HepG2 (cell line): ENCODE results near the gene C19orf47. TPM values are rescaled to one million over a fixed set of nuclear protein-coding genes. Genes with fewer than 3 reads are reported as not detected.

ENCODE experiments used
- ARNT ChIP-seq: fragments of 450-650 bp; IDR thresholded peaks from 2 replicates; pipeline ENCODE4 v1.6.1; 2017
- CENPX ChIP-seq: sonication (generic); formaldehyde crosslinking; IDR thresholded peaks from 2 replicates; pipeline ENCODE4 v1.9.0; 2021; ENCODE audit warnings: mild to moderate bottlenecking, missing genetic modification reagents, moderate library complexity
- IKZF4 ChIP-seq: sonication (generic); formaldehyde crosslinking; IDR thresholded peaks from 2 replicates; pipeline ENCODE4 v1.5.1; 2020; ENCODE audit warnings: borderline replicate concordance, mild to moderate bottlenecking, low read depth, missing genetic modification reagents; ENCODE audit errors: not compliant biosample characterization
- KLF11 ChIP-seq: IDR thresholded peaks from 2 replicates; pipeline ENCODE4 v1.6.1; 2016; ENCODE audit warnings: missing compliant biosample characterization
- NR1H2 ChIP-seq: sonication (generic); formaldehyde crosslinking; IDR thresholded peaks from 2 replicates; pipeline ENCODE4 v1.8.1; 2022; ENCODE audit warnings: low read depth, missing genetic modification reagents, borderline replicate concordance
- PHF21A ChIP-seq: sonication (generic); formaldehyde crosslinking; IDR thresholded peaks from 2 replicates; pipeline ENCODE4 v1.5.0; 2020; ENCODE audit warnings: mild to moderate bottlenecking, missing genetic modification reagents
- RCOR2 ChIP-seq: IDR thresholded peaks from 2 replicates; pipeline ENCODE4 v1.6.1; 2016; ENCODE audit warnings: missing biosample characterization, missing genetic modification reagents
- TARDBP ChIP-seq: sonication (generic); formaldehyde crosslinking; IDR thresholded peaks from 2 replicates; pipeline ENCODE4 v1.8.0; 2022; ENCODE audit warnings: mild to moderate bottlenecking, missing genetic modification reagents
- TEAD3 ChIP-seq: optimal IDR thresholded peaks from 2 replicates; pipeline ENCODE3; 2016; ENCODE audit warnings: borderline replicate concordance
- U2AF1 ChIP-seq: fragments of 200-400 bp; formaldehyde crosslinking; optimal IDR thresholded peaks from 2 replicates; pipeline ENCODE3; 2017; ENCODE audit warnings: mild to moderate bottlenecking, low read depth, low read length
- ZFAT ChIP-seq: sonication (generic); formaldehyde crosslinking; conservative IDR thresholded peaks from 2 replicates; pipeline ENCODE4 v1.8.1; 2023; ENCODE audit warnings: missing genetic modification reagents, inconsistent platforms
- ZNF280B ChIP-seq: sonication (generic); formaldehyde crosslinking; IDR thresholded peaks from 2 replicates; pipeline ENCODE4 v1.5.0; 2020; ENCODE audit warnings: missing genetic modification reagents, mild to moderate bottlenecking, borderline replicate concordance
- ZNF577 ChIP-seq: sonication (generic); formaldehyde crosslinking; IDR thresholded peaks from 2 replicates; pipeline ENCODE4 v1.4.0; 2020; ENCODE audit warnings: mild to moderate bottlenecking, low read depth, missing genetic modification reagents, borderline replicate concordance
- ZNF766 ChIP-seq: sonication (generic); formaldehyde crosslinking; IDR thresholded peaks from 2 replicates; pipeline ENCODE4 v1.5.0; 2020; ENCODE audit warnings: missing genetic modification reagents, borderline replicate concordance
- ZNF777 ChIP-seq: sonication (generic); formaldehyde crosslinking; IDR thresholded peaks from 2 replicates; pipeline ENCODE4 v1.4.0; 2020; ENCODE audit warnings: missing genetic modification reagents
- ZNF800 ChIP-seq: sonication (generic); formaldehyde crosslinking; IDR thresholded peaks from 2 replicates; pipeline ENCODE4 v1.4.0; 2020; ENCODE audit warnings: missing genetic modification reagents
- polyA plus RNA-seq, 8 experiments: library from polyadenylated mRNA; depleted of rRNA in 3 of 8; stranded (reverse) in 7 of 8; unstranded in 1 of 8; fragments of >200 nt; fragmentation: Illumina TruSeq in 4 of 8; extraction: Trizol in 4 of 8; gene quantifications; 2 replicates each; pipeline versions ENCODE4 v1.2.1 to v1.2.3, GENCODE V29; 2011 to 2016; ENCODE audit warnings: low read depth in 4 of 8, missing spikeins in 1 of 8, mixed read lengths in 1 of 8; ENCODE audit not compliant: insufficient read depth in 1 of 8
- total RNA-seq, 5 experiments: library from RNA; depleted of rRNA; stranded (reverse); fragments of >200 nt; fragmentation: Illumina TruSeq; extraction: Trizol; gene quantifications; 2 replicates each; pipeline ENCODE4 v1.2.3, GENCODE V29; 2016; ENCODE audit warnings: low read depth in 1 of 5
- TF ChIP-seq, protein P1 (sequence below): sonication (generic); formaldehyde crosslinking; IDR thresholded peaks from 2 replicates; pipeline ENCODE4 v1.8.0; 2022; ENCODE audit warnings: missing genetic modification reagents, low read depth, mild to moderate bottlenecking, borderline replicate concordance
- TF ChIP-seq, protein P2 (sequence below): sonication (generic); formaldehyde crosslinking; IDR thresholded peaks from 2 replicates; pipeline ENCODE4 v1.4.0; 2020; ENCODE audit warnings: missing genetic modification reagents, mild to moderate bottlenecking, borderline replicate concordance
- TF ChIP-seq, protein P3 (sequence below): sonication (generic); formaldehyde crosslinking; conservative IDR thresholded peaks from 2 replicates; pipeline ENCODE4 v1.8.0; 2022; ENCODE audit warnings: low read depth, missing genetic modification reagents
- TF ChIP-seq, protein P4 (sequence below): sonication (generic); formaldehyde crosslinking; IDR thresholded peaks from 2 replicates; pipeline ENCODE4 v1.8.0; 2022; ENCODE audit warnings: mild to moderate bottlenecking, missing genetic modification reagents

The C19orf47 gene
- total and polyA plus RNA-seq, 2 of the 13 experiments (the other 11 are each of a cell fraction or from before 2014, with no cell fraction given): 8.1 to 10.6 TPM

GRCh38 chr19:40283414-40284250 is 64.6 kb downstream of the C19orf47 start (continued):
- TF ChIP-seq U2AF1 (no peak), NR1H2 (CRISPR knock-in tag) (no peak), TEAD3 (CRISPR knock-in tag) (peak; percentile 37), TARDBP (CRISPR knock-in tag) (peak; percentile 85), PHF21A (CRISPR knock-in tag) (0 out of 2 replicates have a peak, but pooled peaks have one; percentile 56), ZNF800 (CRISPR knock-in tag) (no peak), ZNF577 (CRISPR knock-in tag) (no peak), IKZF4 (CRISPR knock-in tag) (no peak), ZNF766 (CRISPR knock-in tag) (no peak; the same call in 1 of the 2 replicates), ZNF777 (CRISPR knock-in tag) (no peak), KLF11 (0 out of 2 replicates have a peak, but pooled peaks have one; percentile 25), ARNT (no peak), ZNF280B (CRISPR knock-in tag) (peak; percentile 71; the same call in 1 of the 2 replicates), RCOR2 (CRISPR knock-in tag) (0 out of 2 replicates have a peak, but pooled peaks have one; percentile 14), CENPX (CRISPR knock-in tag) (no peak), ZFAT (CRISPR knock-in tag) (no peak)
- TF ChIP-seq, protein P1, sequence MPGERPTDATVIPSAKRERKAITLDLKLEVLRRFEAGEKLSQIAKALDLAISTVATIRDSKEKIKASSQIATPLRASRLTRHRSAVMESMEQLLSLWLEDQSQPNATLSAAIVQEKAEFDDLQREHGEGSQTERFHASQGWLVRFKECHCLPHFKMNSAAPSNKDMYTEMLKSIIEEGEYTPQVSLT (CRISPR knock-in tag): no peak
- TF ChIP-seq, protein P2, sequence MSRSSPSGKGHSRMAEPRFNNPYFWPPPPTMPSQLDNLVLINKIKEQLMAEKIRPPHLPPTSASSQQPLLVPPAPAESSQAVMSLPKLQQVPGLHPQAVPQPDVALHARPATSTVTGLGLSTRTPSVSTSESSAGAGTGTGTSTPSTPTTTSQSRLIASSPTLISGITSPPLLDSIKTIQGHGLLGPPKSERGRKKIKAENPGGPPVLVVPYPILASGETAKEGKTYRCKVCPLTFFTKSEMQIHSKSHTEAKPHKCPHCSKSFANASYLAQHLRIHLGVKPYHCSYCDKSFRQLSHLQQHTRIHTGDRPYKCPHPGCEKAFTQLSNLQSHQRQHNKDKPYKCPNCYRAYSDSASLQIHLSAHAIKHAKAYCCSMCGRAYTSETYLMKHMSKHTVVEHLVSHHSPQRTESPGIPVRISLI: 0 out of 2 replicates have a peak, but pooled peaks have one; percentile 16
- TF ChIP-seq, protein P3, sequence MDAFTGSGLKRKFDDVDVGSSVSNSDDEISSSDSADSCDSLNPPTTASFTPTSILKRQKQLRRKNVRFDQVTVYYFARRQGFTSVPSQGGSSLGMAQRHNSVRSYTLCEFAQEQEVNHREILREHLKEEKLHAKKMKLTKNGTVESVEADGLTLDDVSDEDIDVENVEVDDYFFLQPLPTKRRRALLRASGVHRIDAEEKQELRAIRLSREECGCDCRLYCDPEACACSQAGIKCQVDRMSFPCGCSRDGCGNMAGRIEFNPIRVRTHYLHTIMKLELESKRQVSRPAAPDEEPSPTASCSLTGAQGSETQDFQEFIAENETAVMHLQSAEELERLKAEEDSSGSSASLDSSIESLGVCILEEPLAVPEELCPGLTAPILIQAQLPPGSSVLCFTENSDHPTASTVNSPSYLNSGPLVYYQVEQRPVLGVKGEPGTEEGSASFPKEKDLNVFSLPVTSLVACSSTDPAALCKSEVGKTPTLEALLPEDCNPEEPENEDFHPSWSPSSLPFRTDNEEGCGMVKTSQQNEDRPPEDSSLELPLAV (CRISPR knock-in tag): no peak
- TF ChIP-seq, protein P4, sequence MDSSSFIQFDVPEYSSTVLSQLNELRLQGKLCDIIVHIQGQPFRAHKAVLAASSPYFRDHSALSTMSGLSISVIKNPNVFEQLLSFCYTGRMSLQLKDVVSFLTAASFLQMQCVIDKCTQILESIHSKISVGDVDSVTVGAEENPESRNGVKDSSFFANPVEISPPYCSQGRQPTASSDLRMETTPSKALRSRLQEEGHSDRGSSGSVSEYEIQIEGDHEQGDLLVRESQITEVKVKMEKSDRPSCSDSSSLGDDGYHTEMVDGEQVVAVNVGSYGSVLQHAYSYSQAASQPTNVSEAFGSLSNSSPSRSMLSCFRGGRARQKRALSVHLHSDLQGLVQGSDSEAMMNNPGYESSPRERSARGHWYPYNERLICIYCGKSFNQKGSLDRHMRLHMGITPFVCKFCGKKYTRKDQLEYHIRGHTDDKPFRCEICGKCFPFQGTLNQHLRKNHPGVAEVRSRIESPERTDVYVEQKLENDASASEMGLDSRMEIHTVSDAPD: no peak
